GM19395 (cell line): ENCODE data around the gene TOR2A.

Experiments used
- ATAC-seq: cut with Tn5 transposase; IDR thresholded peaks from one replicate; pipeline ENCODE4 v1.9.1; 2021; ENCODE audit warnings: mild to moderate bottlenecking, moderate library complexity; ENCODE audit not compliant: unreplicated experiment

Gene TOR2A

GRCh38 chr9:127744398-127745110 is 9.5 kb upstream of the TOR2A start:
- no peak for ATAC-seq

GRCh38 chr9:127742435-127743088 is 7.5 kb upstream of the TOR2A start:
- ATAC-seq = no peak

- no peak for ATAC-seq
Measured at GRCh38 chr9:127741831-127742434, 6.8 kb upstream of the TOR2A start.

GRCh38 chr9:127739614-127740330 is 4.7 kb upstream of the TOR2A start:
- no peak for ATAC-seq

GRCh38 chr9:127738666-127739065 is 3.6 kb upstream of the TOR2A start:
- no peak for ATAC-seq

GRCh38 chr9:127735530-127736185 is 564 bp upstream of the TOR2A start:
- peak; percentile 8 for ATAC-seq

GRCh38 chr9:127734247-127734746 is 797 bp downstream of the TOR2A start:
- no peak for ATAC-seq

GRCh38 chr9:127733614-127734013 is 1.5 kb downstream of the TOR2A start:
- ATAC-seq = no peak

- no peak for ATAC-seq
Measured at GRCh38 chr9:127732444-127732843, 2.6 kb downstream of the TOR2A start.

- no peak for ATAC-seq
Measured at GRCh38 chr9:127731938-127732337, 3.2 kb downstream of the TOR2A start.

GRCh38 chr9:127730799-127731410 is 4.2 kb downstream of the TOR2A start:
- no peak for ATAC-seq

- no peak for ATAC-seq
Measured at GRCh38 chr9:127730262-127730661, 4.8 kb downstream of the TOR2A start.

GRCh38 chr9:127729522-127730256 is 5.4 kb downstream of the TOR2A start:
- no peak for ATAC-seq

- ATAC-seq = no peak
Measured at GRCh38 chr9:127728808-127729207, 6.3 kb downstream of the TOR2A start.

GRCh38 chr9:127726871-127727270 is 8.2 kb downstream of the TOR2A start:
- no peak for ATAC-seq

GRCh38 chr9:127724012-127724411 is 11.1 kb downstream of the TOR2A start:
- ATAC-seq = no peak

- ATAC-seq = no peak
Measured at GRCh38 chr9:127723444-127723843, 11.7 kb downstream of the TOR2A start.

GRCh38 chr9:127723013-127723412 is 12.1 kb downstream of the TOR2A start:
- no peak for ATAC-seq

GRCh38 chr9:127722055-127722745 is 12.9 kb downstream of the TOR2A start:
- ATAC-seq = no peak
